ENCODE results near the gene SUV39H1.

SUV39H1 gene

GRCh38 chrX:48749182-48749581 lies 52.6 kb downstream of the SUV39H1 start:
- Histone ChIP-seq H3K27me3 (ENCODE audit: insufficient read depth, low read length) (no peaks in the 10 kb centered on the region), H3K4me1 (ENCODE audit: insufficient read depth, low read length) (no peaks in the 10 kb centered on the region), H3K4me3 (ENCODE audit: low read length) (no peak overlapping the region), H3K9me3 (ENCODE audit: insufficient read depth, low read depth, low read length) (no peaks in the 10 kb centered on the region), H3K36me3 (ENCODE audit: insufficient read depth, low read depth, low read length) (no peaks in the 10 kb centered on the region), H3K27ac (ENCODE audit: low read length) (no peak overlapping the region), H3K9ac (ENCODE audit: low read depth, low read length) (no peak overlapping the region)

DNA sequence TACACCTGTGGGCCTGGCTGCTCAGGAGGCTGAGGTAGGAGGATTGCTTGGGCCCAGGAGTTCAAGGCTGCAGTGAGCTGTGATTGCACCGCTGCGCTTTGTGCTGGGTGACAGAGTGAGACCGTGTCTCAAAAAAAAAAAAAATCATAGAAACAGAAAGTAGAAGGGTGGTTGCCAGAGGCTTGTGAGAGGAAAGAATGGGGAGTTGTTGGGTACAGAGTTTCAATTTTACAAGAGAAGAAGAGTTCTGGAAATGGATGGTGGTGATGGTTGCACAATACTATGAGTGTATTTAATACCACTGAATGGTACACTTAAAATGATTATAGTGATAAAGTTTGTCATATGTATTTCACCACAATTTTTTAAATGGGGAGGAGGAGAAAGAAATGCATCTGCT lies 54.8 kb downstream of the SUV39H1 start:
- no peak overlapping the region for H3K4me3 ChIP-seq (ENCODE audit: low read length)
- H3K9me3 ChIP-seq (ENCODE audit: insufficient read depth, low read depth, low read length): no peaks in the 10 kb centered on the region
- no peaks in the 10 kb centered on the region for H3K27me3 ChIP-seq (ENCODE audit: insufficient read depth, low read length)
- no peak overlapping the region for H3K9ac ChIP-seq (ENCODE audit: low read depth, low read length)
- H3K36me3 ChIP-seq (ENCODE audit: insufficient read depth, low read depth, low read length): no peaks in the 10 kb centered on the region
- H3K27ac ChIP-seq (ENCODE audit: low read length): no peak overlapping the region
- no peaks in the 10 kb centered on the region for H3K4me1 ChIP-seq (ENCODE audit: insufficient read depth, low read length)

GRCh38 chrX:48752498-48752897 lies 56.0 kb downstream of the SUV39H1 start:
- Histone ChIP-seq H3K36me3 (ENCODE audit: insufficient read depth, low read depth, low read length) (no peaks in the 10 kb centered on the region), H3K9me3 (ENCODE audit: insufficient read depth, low read depth, low read length) (no peaks in the 10 kb centered on the region), H3K4me3 (ENCODE audit: low read length) (no peak overlapping the region), H3K27me3 (ENCODE audit: insufficient read depth, low read length) (no peaks in the 10 kb centered on the region), H3K4me1 (ENCODE audit: insufficient read depth, low read length) (no peaks in the 10 kb centered on the region), H3K9ac (ENCODE audit: low read depth, low read length) (no peak overlapping the region), H3K27ac (ENCODE audit: low read length) (no peak overlapping the region)

DNA sequence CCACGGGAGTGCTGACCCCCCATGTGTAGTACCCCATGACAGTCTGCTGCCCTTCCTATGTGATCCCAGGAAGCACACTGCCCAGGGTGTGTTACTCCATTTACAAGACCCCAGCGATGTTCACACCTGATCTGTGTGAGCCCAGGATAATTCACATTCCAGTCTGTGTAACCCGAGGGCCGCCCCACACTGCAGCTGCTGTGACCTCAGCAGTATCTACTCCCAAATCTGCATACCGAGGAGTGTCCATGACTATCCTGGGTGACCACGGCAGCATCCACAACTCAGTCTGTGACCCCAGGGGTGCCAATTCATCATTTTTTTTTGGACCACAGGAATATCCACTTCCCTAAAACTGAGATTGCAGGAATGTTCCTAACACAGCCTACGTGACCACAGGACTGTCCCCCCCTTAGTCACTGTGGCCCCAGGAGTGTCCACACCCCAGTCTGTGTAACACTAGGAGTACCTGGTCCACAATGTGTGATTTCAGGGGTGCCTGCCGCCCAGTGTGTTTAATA lies 57.2 kb downstream of the SUV39H1 start:
- no peak overlapping the region for H3K9ac ChIP-seq (ENCODE audit: low read depth, low read length)
- no peaks in the 10 kb centered on the region for H3K36me3 ChIP-seq (ENCODE audit: insufficient read depth, low read depth, low read length)
- no peaks in the 10 kb centered on the region for H3K9me3 ChIP-seq (ENCODE audit: insufficient read depth, low read depth, low read length)
- no peaks in the 10 kb centered on the region for H3K4me1 ChIP-seq (ENCODE audit: insufficient read depth, low read length)
- H3K27ac ChIP-seq (ENCODE audit: low read length): no peak overlapping the region
- no peak overlapping the region for H3K4me3 ChIP-seq (ENCODE audit: low read length)
- no peaks in the 10 kb centered on the region for H3K27me3 ChIP-seq (ENCODE audit: insufficient read depth, low read length)

- Histone ChIP-seq H3K4me3 (ENCODE audit: low read length) (no peak overlapping the region), H3K9ac (ENCODE audit: low read depth, low read length) (no peak overlapping the region), H3K9me3 (ENCODE audit: insufficient read depth, low read depth, low read length) (no peaks in the 10 kb centered on the region), H3K27me3 (ENCODE audit: insufficient read depth, low read length) (no peaks in the 10 kb centered on the region), H3K27ac (ENCODE audit: low read length) (no peak overlapping the region), H3K4me1 (ENCODE audit: insufficient read depth, low read length) (no peaks in the 10 kb centered on the region), H3K36me3 (ENCODE audit: insufficient read depth, low read depth, low read length) (no peaks in the 10 kb centered on the region)
Measured at GRCh38 chrX:48754238-48754637, 57.7 kb downstream of the SUV39H1 start.

All from iPS-20b (cell line).